GM18868 (cell line): ENCODE data around the gene KCNC3.

Experiments used
- ATAC-seq: cut with Tn5 transposase; IDR thresholded peaks from one replicate; pipeline ENCODE4 v1.9.1; 2021; ENCODE audit warnings: mild to moderate bottlenecking, moderate library complexity; ENCODE audit not compliant: unreplicated experiment

The KCNC3 gene

DNA sequence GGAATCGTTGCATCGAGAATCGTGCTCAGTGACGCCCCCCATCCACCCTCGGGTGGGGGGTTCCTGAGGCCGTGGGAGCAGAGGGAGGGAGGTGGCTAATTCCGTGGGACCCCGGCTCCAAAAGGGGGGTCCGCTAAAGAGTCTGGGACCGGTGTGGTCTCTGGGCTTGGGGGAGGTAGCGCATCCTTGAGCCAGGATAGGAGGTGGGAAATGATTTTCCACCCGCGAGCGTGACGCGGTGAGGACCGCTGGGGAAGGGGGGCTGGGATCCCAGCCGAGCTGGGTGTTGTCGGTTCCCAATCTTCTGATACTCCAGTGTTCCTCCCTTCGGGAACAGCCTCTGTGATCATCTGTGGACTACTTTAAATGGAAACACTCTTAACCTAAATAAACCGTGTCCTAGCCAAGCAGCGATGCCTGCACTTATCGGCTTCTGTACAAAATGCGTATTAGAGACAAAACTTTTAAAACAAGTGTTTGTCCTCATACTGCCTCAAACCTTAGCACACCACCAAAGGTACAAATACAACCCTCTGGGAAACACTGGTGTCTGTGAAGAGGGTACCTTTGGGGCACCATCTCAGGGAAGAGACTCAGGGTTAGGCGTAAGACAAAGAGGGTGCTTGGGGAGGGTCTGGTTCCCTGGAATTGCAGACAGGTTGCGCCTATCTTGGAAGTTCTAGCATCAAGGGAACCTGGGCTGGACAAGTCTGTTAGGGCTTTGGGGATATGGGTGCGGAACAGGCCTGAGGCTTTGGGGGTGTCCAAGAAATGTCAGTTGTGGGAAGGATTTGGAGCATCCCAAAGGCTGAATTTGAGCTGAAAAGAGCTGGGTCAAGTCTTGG, 16.0 kb downstream of the KCNC3 start:
- ATAC-seq = no peak

DNA sequence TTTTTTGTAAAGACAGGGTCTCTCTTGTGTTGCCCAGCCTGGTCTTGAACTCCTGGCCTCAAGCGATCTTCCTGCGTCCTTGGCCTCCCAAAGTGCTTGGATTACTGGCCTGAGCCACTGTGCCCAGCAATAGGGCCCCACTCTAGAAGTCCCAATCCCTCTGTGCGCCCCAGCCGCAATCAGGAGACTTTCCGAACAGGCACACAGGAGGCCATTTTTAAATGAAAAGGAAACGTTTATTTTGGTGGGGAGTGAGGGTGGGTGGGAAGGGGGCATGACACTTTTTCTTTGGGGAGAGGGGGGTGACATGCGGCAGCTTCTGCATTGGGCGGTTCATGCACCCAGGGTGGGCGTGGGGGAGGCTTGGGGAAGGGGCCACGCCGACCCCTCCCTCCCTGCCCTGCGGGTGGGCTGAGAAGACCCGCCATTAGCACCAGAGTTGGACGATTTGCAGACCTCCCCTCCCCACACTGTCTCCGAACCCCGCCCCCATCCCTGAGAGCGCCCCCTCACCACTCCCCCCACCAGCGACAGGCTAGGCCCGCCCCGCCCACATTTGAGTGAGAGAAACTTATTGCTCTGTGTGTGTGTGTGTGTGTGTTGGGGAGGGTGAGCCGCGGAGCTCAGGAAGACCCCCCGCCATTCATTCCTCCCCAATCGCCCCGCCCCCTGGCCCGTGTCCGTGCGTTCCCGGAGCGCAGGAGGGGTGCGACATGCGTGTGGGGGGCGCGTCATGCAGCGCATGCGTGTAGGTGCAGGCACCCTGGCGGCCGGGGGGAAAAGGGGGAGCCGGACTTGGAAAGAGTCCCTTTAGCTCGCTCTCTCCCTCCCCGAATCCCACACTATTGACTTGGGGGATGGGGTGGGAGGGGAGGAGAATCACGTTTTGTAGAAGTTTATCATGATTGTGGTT, 17.2 kb downstream of the KCNC3 start:
- no peak for ATAC-seq

DNA sequence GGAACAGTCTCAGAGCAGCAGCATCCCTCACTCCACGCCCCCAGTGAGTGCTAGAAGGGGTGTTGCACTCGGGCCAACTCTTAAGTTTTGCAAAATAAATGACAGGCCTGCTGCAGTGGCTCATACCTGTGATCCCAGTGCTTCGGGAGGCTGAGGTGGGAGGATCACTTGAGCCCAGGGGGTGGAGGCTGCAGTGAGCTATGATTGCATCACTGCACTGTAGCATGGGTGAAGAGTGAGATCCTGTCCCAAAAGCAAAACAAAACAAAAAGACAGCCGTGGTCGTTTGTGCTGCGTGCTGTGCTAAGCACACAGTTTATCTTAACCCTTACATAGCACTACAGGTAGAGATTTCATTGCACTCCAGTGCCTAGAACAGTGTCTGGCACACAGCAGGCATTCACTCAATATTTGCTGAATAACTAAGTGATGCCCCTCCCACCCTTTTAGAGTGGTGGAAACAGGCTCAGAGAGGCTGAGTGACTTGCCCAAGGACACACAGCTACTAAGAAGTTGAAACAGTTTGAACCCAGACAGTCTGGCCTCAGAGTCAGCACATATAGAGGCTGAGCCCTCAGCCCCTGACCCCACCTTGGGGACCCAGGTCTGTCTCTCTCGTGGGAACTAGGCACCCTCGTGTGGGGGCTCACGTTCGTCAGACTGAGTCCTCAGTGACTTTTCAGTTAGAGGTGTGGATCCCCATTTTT, 18.3 kb downstream of the KCNC3 start:
- ATAC-seq = no peak

DNA sequence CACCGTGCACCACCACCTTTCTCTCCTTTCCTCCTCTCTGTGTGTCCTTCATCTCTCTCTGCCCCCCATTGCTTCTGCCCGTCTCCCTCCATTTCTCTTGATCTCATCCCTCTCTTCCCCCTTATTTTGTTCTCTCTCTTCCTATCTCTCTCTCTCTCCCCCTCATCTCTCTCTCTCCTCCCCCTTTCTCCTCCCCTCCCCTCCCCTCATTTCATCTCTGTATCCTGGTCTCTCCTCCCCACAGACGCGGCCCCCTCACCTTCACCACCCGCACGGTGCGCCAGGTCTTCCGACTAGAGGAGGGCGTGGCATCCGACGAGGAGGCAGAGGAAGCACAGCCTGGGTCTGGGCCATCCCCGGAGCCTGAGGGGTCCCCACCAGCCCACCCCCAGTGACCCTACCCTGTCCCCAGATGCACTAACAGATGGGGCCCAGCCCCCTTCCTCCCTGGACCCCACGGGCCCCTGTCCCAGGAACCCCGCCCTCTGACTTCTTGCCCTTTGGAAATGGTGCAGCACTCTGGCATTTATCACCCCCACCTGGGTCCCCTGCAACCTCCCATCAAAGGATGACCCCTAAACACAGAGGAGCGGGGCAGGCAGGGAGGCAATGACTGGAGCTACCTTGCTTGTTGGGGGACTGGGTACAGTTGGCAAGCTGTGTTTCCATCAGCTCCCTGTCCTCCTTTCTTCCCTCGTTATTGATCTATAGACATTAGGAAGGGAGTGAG, 19.6 kb downstream of the KCNC3 start:
- ATAC-seq = no peak

DNA sequence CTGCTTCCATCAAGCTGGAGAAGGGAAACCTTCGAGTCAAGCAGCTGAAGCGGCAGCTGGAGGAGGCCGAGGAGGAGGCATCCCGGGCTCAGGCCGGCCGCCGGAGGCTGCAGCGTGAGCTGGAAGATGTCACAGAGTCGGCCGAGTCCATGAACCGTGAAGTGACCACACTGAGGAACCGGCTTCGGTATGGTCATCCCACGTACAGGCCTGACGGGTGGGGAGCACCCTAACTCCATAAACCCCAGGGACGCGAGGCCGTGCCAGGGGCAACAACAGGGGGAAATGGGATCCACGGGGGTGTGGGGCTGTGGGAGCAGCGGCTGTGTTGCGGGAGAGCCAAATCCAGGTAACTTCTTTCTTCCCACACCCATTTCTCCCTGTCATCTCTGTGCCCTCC, 20.2 kb downstream of the KCNC3 start:
- ATAC-seq = no peak

DNA sequence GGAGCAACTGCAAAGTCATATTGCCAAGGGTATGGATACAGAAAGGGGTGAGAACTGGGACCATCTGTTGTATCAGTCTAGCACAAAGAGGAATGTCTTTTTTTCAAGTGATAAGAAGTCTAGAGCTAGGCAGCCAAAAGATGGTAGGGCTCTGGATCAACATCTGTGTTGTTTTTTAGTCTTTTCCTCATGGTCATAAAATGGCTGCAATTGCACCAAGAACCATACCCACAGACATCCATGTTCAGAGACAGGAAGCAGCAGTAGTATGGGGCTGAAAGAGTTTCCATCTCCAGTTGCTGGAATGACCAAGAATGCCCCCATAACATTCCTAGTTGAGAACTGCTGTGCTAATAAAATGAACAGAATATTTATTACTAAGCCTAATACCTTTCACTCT, 25.6 kb downstream of the KCNC3 start:
- ATAC-seq = no peak

DNA sequence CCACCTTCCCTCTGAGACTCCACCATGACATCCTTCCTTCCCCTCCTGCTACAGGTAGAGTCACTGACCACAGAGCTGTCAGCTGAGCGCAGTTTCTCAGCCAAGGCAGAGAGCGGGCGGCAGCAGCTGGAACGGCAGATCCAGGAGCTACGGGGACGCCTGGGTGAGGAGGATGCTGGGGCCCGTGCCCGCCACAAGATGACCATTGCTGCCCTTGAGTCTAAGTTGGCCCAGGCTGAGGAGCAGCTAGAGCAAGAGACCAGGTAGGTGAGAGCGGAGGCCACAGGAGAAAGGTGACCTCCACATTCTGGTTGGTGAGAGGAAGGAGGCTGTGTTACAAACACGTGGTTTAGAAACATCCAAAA, 27.6 kb downstream of the KCNC3 start:
- no peak for ATAC-seq

DNA sequence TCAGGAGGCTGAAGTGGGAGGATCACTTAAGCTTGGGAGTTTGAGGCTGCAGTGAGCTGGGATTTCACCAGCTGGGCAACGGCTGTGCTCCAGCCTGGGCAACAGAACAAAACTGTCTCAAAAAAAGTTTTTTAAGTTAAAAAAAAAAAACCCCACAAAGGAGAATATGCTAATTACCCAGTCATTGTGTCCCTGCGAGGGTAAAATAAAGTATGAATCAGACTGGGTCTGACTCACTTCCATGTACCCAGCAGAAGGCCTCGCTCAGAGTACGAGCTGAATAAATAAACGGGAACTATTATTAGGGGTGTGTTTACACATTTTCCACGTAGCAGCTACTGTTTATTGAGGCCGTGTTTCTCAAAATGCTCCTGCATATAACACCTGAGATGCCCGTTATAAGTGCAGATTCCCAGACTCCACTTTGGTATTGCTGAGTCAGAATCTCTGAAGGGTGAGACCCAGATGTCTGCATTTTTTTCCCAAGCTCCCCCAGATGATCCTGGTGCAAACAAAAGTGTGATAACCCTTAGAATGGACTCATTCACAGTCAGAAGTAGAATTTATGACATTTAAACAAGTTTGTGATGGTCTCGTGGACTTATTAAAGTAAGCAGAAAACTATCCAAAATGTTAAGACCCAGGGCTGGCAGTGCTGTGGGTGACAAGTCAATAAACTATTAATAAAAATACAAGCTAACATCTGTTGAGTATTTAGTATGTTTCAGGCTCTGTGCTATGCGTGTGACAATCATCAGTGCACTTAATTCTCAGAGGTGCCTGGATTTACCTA, 28.2 kb downstream of the KCNC3 start:
- ATAC-seq = no peak

DNA sequence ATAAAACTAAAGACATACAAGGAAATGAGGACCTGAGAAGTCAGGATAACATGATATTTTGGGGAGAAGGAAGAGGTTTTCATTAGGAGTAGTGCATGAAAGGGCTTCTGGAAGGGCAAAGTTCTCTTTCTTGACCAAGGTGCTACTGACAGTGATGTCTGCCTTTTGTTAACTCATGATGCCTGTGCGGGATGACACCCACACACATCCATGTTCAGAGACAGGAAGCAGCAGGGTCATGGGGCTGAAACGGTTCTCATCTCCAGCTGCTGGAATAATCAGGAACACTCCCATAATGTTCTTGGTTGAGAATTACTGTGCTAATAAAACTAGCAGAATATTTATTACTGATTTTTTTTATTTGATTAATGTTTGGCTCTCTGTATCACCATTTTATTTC, 29.1 kb downstream of the KCNC3 start:
- ATAC-seq = no peak

DNA sequence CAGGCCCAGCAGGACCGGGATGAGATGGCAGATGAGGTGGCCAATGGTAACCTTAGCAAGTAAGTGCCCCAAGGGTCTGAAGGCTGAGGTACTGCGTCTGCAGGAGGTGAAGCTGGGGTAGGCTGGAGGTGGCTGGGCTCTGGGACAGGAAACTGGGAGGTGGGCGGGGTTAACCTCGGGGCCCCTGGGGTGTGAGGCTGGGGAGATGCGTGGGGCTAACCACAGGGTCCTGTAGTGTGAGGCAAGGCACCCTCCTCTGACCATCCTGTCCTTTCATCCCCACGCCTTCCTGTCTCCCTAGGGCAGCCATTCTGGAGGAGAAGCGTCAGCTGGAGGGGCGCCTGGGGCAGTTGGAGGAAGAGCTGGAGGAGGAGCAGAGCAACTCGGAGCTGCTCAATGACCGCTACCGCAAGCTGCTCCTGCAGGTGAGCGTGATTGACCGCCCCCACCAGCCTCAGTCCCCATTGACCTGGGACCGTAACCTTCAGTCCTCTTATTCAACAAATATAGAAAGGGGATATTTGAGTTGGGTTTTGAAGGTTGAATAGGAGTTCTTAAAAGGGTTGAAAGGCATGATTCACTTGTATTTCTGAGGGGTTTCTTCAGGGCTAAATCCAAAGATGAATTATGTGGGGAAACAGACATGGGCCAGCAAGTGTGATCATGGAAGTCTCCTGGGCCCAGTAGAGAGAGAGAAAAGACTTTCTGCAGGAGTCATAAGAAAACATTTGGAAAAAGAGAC, 35.7 kb downstream of the KCNC3 start:
- no peak for ATAC-seq

DNA sequence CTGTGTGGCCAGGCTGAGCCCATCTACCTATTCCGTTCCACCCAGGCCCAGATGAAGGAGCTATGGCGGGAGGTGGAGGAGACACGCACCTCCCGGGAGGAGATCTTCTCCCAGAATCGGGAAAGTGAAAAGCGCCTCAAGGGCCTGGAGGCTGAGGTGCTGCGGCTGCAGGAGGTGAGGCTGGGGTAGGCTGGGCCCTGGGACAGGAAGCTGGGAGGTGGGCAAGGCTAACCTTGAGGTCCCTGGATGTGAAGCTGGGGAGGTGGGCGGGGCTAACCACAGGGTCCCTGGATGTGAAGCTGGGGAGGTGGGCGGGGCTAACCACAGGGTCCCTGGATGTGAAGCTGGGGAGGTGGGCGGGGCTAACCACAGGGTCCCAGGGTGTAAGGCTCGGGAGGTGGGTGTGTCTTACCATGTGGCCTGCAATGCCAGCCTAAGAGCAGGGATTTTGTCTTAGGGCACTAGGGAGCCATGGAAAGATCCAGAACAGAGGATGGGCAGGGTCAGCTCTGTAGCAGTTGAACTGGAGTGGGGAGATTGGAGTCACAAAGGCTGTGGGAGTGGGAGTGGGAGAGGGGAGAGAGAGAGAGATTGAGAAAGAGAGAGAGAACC, 36.9 kb downstream of the KCNC3 start:
- ATAC-seq = no peak

DNA sequence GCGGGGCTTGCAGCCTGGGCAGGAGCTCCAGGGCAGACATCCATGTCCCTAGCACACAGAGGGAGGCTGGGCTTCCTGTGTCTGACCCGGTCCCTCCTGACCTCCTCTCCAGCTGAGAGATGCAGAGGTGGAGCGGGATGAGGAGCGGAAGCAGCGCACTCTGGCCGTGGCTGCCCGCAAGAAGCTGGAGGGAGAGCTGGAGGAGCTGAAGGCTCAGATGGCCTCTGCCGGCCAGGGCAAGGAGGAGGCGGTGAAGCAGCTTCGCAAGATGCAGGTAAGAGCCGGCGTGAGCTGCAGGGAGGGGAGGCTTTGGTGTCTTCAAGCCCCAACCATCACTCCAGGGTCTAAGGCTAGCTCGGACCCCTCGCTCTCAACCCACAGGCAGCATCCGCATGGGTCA, 38.4 kb downstream of the KCNC3 start:
- no peak for ATAC-seq

DNA sequence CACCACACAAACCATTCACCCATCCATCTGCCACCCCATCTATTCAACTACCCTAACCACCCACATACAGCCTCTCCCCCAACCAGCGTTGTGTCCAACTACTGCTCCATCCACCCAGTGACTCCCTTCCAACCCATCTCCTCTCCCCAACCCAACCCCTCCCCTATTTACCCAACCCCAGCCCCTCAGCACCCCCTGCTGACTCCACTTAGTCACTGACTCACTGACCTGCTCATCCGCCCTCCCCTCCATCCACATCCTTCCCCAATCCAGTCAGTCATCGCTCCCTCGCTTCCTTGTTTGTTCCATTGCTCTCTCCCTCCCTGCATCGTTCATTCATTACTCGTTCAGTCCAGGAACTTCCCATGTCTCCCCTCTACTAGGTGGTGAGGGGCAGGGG, 39.2 kb downstream of the KCNC3 start:
- no peak for ATAC-seq

DNA sequence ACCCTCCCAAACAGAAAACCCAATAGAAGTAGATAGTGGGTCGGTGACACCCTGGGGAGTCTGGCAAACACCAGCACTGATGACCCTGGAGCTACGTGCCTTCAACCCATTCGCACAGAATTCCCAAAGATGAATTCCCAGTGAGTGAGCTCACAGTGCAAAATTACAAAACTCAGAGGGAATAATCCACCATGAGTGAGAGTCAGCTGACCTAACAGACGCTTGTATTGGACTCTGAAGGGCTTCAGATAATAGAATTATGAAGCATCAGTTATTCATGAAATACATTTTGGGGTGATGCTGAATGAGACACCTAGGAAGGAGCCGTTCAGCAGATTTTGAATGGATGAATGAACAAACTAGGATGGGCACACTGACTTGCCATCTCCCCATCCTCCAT, 40.2 kb downstream of the KCNC3 start:
- no peak for ATAC-seq

DNA sequence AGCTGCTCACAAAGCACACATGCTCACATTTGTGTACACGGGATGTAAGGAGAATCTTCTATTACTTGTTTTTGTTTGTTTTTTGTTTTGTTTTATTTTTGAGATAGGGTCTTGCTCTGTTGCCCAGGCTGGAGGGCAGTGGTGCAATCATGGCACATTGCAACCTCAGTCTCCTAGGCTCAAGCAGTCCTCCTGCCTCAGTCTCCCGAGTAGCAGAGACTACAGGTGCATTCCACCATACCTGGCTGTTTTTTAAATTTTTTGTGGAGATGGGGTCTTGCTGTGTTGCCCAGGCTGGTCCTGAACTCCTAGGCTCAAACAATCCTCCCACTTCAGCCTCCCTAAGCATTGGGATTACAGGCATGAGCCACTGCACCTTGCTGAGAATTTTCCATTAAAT, 41.8 kb downstream of the KCNC3 start:
- ATAC-seq = no peak

DNA sequence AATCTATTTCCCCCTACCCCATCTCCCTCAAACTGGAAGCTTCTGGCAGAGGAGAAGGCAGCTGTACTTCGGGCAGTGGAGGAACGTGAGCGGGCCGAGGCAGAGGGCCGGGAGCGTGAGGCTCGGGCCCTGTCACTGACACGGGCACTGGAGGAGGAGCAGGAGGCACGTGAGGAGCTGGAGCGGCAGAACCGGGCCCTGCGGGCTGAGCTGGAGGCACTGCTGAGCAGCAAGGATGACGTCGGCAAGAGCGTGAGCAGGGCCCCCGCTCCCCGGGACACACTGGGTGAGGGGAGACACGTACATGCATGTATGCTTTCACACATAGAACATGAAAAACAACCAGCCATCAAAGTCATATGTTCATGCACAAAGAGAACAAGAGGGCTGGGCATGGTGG, 42.7 kb downstream of the KCNC3 start:
- ATAC-seq = no peak

DNA sequence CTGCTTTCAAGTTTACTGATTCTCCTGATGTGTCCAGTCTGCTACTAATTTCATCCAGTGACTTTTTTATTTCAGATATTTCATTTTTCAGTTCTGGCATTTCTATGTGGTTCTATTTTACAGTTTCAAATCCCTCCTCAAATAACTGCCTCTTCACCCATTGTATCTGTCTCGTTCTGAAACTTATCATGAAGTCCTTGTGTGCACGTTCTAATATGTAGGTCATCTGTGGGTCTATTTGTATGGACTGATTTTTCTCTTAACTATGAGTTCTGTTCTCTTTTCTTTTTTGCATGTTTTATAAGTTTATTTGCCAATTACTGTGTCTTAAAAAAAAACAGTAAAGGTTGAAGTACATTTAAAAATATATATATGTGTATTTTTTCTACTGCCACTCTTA, 43.3 kb downstream of the KCNC3 start:
- ATAC-seq = no peak

DNA sequence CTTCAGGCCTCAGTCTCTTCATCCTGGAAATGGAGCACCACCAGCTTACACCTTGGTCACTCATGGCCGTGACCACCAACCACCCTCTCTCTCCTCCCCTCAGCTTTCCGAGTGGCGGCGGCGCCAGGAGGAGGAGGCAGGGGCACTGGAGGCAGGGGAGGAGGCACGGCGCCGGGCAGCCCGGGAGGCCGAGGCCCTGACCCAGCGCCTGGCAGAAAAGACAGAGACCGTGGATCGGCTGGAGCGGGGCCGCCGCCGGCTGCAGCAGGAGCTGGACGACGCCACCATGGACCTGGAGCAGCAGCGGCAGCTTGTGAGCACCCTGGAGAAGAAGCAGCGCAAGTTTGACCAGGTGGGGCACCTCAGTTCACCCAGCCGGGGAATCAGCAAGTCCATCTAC, 47.7 kb downstream of the KCNC3 start:
- ATAC-seq = no peak

DNA sequence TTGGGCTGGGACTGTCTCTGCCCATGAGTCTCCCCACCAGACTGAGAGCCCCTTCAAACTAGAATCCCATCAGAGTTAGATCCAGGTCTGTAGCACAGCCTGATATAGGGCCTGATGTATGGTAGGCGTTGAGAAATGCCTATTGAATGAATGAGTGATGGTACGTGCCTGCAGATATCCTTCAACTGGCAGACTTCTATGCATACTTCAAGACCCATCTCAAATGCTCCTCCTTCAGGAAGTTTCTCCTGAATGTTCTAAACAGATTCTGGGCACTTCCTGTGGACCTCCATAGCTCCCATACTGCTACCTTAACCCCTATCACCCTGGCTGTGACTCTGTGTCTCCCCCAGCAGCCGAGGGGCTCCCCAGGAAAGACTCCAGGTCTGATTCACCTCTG, 48.2 kb downstream of the KCNC3 start:
- ATAC-seq = no peak
